IPS DF 6.9 (cell line): ENCODE measurements around the gene IL17B.

Experiments used
- DNase-seq: peaks from one replicate; pipeline ENCODE4 v3.0.0-alpha.2; 2013; ENCODE audit warnings: low read depth, low spot score
- H3K27ac ChIP-seq: one replicate; pipeline ENCODE4 v1.5.1; 2013; ENCODE audit warnings: low read length, control low read depth
- H3K27me3 ChIP-seq: 2 replicates; pipeline ENCODE4 v1.6.1; 2013; ENCODE audit warnings: mild to moderate bottlenecking, low read length; ENCODE audit not compliant: control insufficient read depth, insufficient read depth
- H3K36me3 ChIP-seq: 2 replicates; pipeline ENCODE4 v1.6.1; 2013; ENCODE audit warnings: low read length; ENCODE audit not compliant: control insufficient read depth, insufficient read depth
- H3K4me1 ChIP-seq: 2 replicates; pipeline ENCODE4 v1.6.1; 2013; ENCODE audit warnings: low read length; ENCODE audit not compliant: control insufficient read depth, insufficient read depth
- H3K4me3 ChIP-seq: 2 replicates; pipeline ENCODE4 v1.5.1; 2013; ENCODE audit warnings: mild to moderate bottlenecking, low read length
- H3K9me3 ChIP-seq: 2 replicates; pipeline ENCODE4 v1.6.1; 2013; ENCODE audit warnings: low read length, inconsistent platforms; ENCODE audit not compliant: control insufficient read depth, insufficient read depth
- WGBS: extraction: QIAGEN DNeasy Blood & Tissue Kit; methylation state at CpG from one replicate; pipeline ENCODE4 v1.1.7; 2013; ENCODE audit warnings: mixed read lengths, missing lambda C conversion rate; ENCODE audit not compliant: insufficient read length, insufficient coverage; 5-methylcytosine and 5-hydroxymethylcytosine counted together

IL17B gene

GRCh38 chr5:149407323-149408251 lies 28.5 kb upstream of the IL17B start:
- Histone ChIP-seq H3K9me3 (no peaks in the 10 kb centered on the region), H3K27ac (no peak overlapping the region), H3K36me3 (no peaks in the 10 kb centered on the region), H3K4me1 (peaks cover 2% of the 10 kb centered on the region; the same call in 1 of the 2 replicates), H3K4me3 (no peak overlapping the region), H3K27me3 (no peaks in the 10 kb centered on the region)
- WGBS: no CpG with 5 or more reads among the region's 11 CpGs
- DNase-seq: no peak

DNA sequence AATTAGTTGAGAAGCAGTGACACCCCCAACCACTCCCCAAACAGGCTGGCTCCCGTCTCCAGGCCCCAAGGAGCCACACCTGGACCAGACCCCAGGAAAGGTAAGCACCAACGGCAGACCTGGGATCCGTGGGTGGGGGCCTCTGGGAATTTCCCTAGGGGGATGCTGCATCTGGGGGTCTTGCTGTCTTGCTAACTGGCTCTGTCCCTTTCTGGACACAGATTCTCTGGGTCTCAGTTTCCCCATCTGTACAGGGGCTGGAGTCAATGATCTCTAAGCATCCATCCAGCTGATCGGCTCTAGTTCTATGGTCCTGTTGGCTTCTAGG lies 27.9 kb upstream of the IL17B start:
- H3K27me3 ChIP-seq: no peaks in the 10 kb centered on the region
- WGBS: no CpG with 5 or more reads among the region's 4 CpGs
- H3K4me1 ChIP-seq: peaks cover 2% of the 10 kb centered on the region; the same call in 1 of the 2 replicates
- DNase-seq: no peak
- no peak overlapping the region for H3K4me3 ChIP-seq
- no peaks in the 10 kb centered on the region for H3K36me3 ChIP-seq
- H3K27ac ChIP-seq: no peak overlapping the region
- no peaks in the 10 kb centered on the region for H3K9me3 ChIP-seq

DNA sequence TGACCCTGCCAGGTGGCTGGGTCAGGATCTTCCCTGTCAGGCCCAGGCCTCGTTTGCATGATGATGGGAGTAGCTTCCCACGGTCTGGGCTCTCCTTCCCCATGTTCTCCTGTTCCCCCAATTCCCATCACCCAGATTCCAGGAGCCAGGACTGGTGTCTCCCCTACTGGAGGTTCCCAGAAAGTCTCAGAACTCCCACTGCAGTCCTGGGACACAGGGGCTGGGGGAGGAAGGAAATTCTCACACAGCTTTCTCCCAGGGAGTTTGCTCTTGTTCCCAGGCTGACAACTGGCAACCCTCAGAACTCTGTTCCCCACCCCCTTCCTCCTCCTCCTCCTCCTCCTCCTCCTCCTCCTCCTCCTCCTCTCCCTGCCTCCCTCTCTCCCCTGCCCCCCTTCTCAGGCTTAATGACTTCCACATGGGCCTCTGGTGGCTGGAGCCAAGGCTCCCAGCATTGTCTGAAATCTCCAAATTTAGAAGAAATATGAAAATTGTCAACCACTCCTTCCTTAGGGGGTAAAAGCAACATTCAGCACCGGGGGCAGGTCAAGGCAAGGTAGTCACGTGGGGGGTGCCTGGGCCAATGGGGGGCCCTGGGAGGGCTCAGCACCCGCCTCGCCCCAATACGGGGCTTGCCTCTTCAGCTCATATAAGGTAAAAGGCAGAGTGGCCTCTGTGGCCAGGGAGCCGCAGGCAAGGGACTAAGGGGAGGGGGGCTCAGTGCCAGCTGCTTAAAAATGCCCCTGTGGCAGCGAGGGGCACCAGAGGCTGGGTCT lies 27.3 kb upstream of the IL17B start:
- no peaks in the 10 kb centered on the region for H3K36me3 ChIP-seq
- H3K4me3 ChIP-seq: no peak overlapping the region
- H3K27ac ChIP-seq: no peak overlapping the region
- no peaks in the 10 kb centered on the region for H3K27me3 ChIP-seq
- no peaks in the 10 kb centered on the region for H3K9me3 ChIP-seq
- no peak for DNase-seq
- H3K4me1 ChIP-seq: peaks cover 2% of the 10 kb centered on the region; the same call in 1 of the 2 replicates
- no CpG with 5 or more reads among the region's 9 CpGs for WGBS

GRCh38 chr5:149405550-149406202 lies 26.6 kb upstream of the IL17B start:
- H3K4me3 ChIP-seq: no peak overlapping the region
- no peak for DNase-seq
- H3K4me1 ChIP-seq: peaks cover 2% of the 10 kb centered on the region; the same call in 1 of the 2 replicates
- no peak overlapping the region for H3K27ac ChIP-seq
- no CpG with 5 or more reads among the region's 16 CpGs for WGBS
- H3K9me3 ChIP-seq: no peaks in the 10 kb centered on the region
- no peaks in the 10 kb centered on the region for H3K27me3 ChIP-seq
- H3K36me3 ChIP-seq: no peaks in the 10 kb centered on the region

GRCh38 chr5:149404746-149405549 lies 25.9 kb upstream of the IL17B start:
- no peaks in the 10 kb centered on the region for H3K36me3 ChIP-seq
- peaks cover 2% of the 10 kb centered on the region; the same call in 1 of the 2 replicates for H3K4me1 ChIP-seq
- H3K4me3 ChIP-seq: no peak overlapping the region
- no peaks in the 10 kb centered on the region for H3K9me3 ChIP-seq
- WGBS: no CpG with 5 or more reads among the region's 17 CpGs
- no peak for DNase-seq
- no peaks in the 10 kb centered on the region for H3K27me3 ChIP-seq
- no peak overlapping the region for H3K27ac ChIP-seq

- H3K27me3 ChIP-seq: no peaks in the 10 kb centered on the region
- no peak overlapping the region for H3K27ac ChIP-seq
- no peaks in the 10 kb centered on the region for H3K36me3 ChIP-seq
- WGBS: no CpG with 5 or more reads among the region's 15 CpGs
- no peaks in the 10 kb centered on the region for H3K4me1 ChIP-seq
- no peak overlapping the region for H3K4me3 ChIP-seq
- no peaks in the 10 kb centered on the region for H3K9me3 ChIP-seq
- no peak for DNase-seq
Observed at GRCh38 chr5:149403923-149404745, 25.0 kb upstream of the IL17B start.

DNA sequence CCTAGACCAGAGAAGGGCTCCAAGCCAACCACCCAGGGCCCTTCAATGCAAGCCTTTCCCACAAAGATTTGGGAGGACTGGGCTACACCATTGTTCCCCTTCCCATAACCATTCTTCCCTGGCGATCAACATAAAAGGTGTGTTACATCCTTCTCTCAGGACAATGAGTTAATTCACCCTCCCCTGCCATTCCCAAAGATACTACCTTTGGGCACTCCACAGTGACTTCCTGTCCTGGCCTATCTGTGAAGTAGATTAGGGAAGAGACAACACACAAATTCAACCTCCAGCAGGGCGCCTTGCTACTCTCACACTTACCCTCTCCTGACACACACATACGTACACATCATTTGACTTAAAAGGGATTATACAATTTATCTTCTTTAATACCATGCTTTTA lies 23.2 kb upstream of the IL17B start:
- no peak overlapping the region for H3K4me3 ChIP-seq

GRCh38 chr5:149401051-149401450 lies 22.0 kb upstream of the IL17B start:
- no peaks in the 10 kb centered on the region for H3K27me3 ChIP-seq
- no peaks in the 10 kb centered on the region for H3K4me1 ChIP-seq
- no peak overlapping the region for H3K4me3 ChIP-seq
- DNase-seq: no peak
- no peaks in the 10 kb centered on the region for H3K36me3 ChIP-seq
- H3K27ac ChIP-seq: no peak overlapping the region
- no peaks in the 10 kb centered on the region for H3K9me3 ChIP-seq
- WGBS: no CpG with 5 or more reads among the region's 2 CpGs

More for the DNA sequence above, 23.2 kb upstream of the IL17B start:
- Histone ChIP-seq H3K27me3 (no peaks in the 10 kb centered on the region), H3K27ac (no peak overlapping the region), H3K36me3 (no peaks in the 10 kb centered on the region), H3K9me3 (no peaks in the 10 kb centered on the region), H3K4me1 (no peaks in the 10 kb centered on the region)
- DNase-seq: no peak
- no CpG with 5 or more reads among the region's 3 CpGs for WGBS

- DNase-seq: no peak
- Histone ChIP-seq H3K9me3 (no peaks in the 10 kb centered on the region), H3K4me3 (no peak overlapping the region), H3K27me3 (no peaks in the 10 kb centered on the region), H3K4me1 (no peaks in the 10 kb centered on the region), H3K36me3 (no peaks in the 10 kb centered on the region), H3K27ac (no peak overlapping the region)
- no CpG with 5 or more reads among the region's 6 CpGs for WGBS
Observed at GRCh38 chr5:149400304-149400703, 21.2 kb upstream of the IL17B start.
